NCI-H748 (cell line): ENCODE measurements around the gene ZNF821.
A peak's percentile ranks its signal among the peaks of the same experiment; 100 is the strongest.
"Not testable (repeated sequence)": the region's sequence is repeated elsewhere in the genome, so short reads cannot be mapped to it uniquely, and the experiment has no call there.

Experiments
- DNase-seq: peaks from one replicate; lab custom pipeline; 2025; ENCODE audit not compliant: unreplicated experiment; lab: John Stamatoyannopoulos, UW

Gene ZNF821

GRCh38 chr16:71883849-71884638, at the start of gene ZNF821:
Gene ZNF821 (minus strand): TSS chr16:71884182. CDS start chr16:71879946, 4,236 bp downstream.
- peak; percentile 89 for DNase-seq

- DNase-seq, result no peak
Measured at GRCh38 chr16:71933017-71933416, 49.0 kb upstream of the ZNF821 start.

- DNase-seq, result no peak
Measured at GRCh38 chr16:71931599-71931998, 47.6 kb upstream of the ZNF821 start.

GRCh38 chr16:71931001-71931400, 47.0 kb upstream of the ZNF821 start:
- DNase-seq, result no peak

- no peak for DNase-seq
Measured at GRCh38 chr16:71930013-71930563, 46.1 kb upstream of the ZNF821 start.

- no peak for DNase-seq
Measured at GRCh38 chr16:71929048-71929447, 45.1 kb upstream of the ZNF821 start.

- no peak for DNase-seq
Measured at GRCh38 chr16:71927787-71928186, 43.8 kb upstream of the ZNF821 start.

- DNase-seq, result no peak
Measured at GRCh38 chr16:71927383-71927782, 43.4 kb upstream of the ZNF821 start.

GRCh38 chr16:71924710-71925109, 40.7 kb upstream of the ZNF821 start:
- DNase-seq, result no peak

- DNase-seq, result no peak
Measured at GRCh38 chr16:71923941-71924690, 40.1 kb upstream of the ZNF821 start.

- DNase-seq, result no peak
Measured at GRCh38 chr16:71920658-71921057, 36.7 kb upstream of the ZNF821 start.

GRCh38 chr16:71919035-71919434, 35.1 kb upstream of the ZNF821 start:
- DNase-seq, result no peak

GRCh38 chr16:71917900-71918299, 33.9 kb upstream of the ZNF821 start:
- no peak for DNase-seq

- no peak for DNase-seq
Measured at GRCh38 chr16:71916397-71916920, 32.5 kb upstream of the ZNF821 start.

GRCh38 chr16:71915350-71915749, 31.4 kb upstream of the ZNF821 start:
- no peak for DNase-seq

- DNase-seq, result no peak
Measured at GRCh38 chr16:71914802-71915201, 30.8 kb upstream of the ZNF821 start.

- DNase-seq, result no peak
Measured at GRCh38 chr16:71912534-71913275, 28.7 kb upstream of the ZNF821 start.

GRCh38 chr16:71911121-71911520, 27.1 kb upstream of the ZNF821 start:
- no peak for DNase-seq

- DNase-seq, result not testable (repeated sequence)
Measured at GRCh38 chr16:71905765-71906164, 21.8 kb upstream of the ZNF821 start.

- DNase-seq, result no peak
Measured at GRCh38 chr16:71904239-71904638, 20.3 kb upstream of the ZNF821 start.

- no peak for DNase-seq
Measured at GRCh38 chr16:71903608-71904007, 19.6 kb upstream of the ZNF821 start.
